HepG2 (cell line): ENCODE measurements around the gene CRYM. TPM values are rescaled to one million over a fixed set of nuclear protein-coding genes. Genes with fewer than 3 reads are reported as not detected.

Source experiments
- ARHGAP35 ChIP-seq: sonication (generic); formaldehyde crosslinking; IDR thresholded peaks from 2 replicates; pipeline ENCODE4 v1.9.0; 2022; ENCODE audit warnings: mild to moderate bottlenecking, inconsistent platforms, moderate library complexity, missing genetic modification reagents, borderline replicate concordance
- FLYWCH1 ChIP-seq: sonication (generic); formaldehyde crosslinking; IDR thresholded peaks from 2 replicates; pipeline ENCODE4 v1.8.1; 2023; ENCODE audit warnings: mild to moderate bottlenecking, missing genetic modification reagents
- GZF1 ChIP-seq: sonication (generic); formaldehyde crosslinking; IDR thresholded peaks from 2 replicates; pipeline ENCODE4 v1.5.1; 2020; ENCODE audit warnings: mild to moderate bottlenecking, missing genetic modification reagents
- HHEX ChIP-seq: IDR thresholded peaks from 2 replicates; pipeline ENCODE4 v1.6.1; 2016; ENCODE audit warnings: control low read depth
- KLF13 ChIP-seq: sonication (generic); formaldehyde crosslinking; IDR thresholded peaks from 2 replicates; pipeline ENCODE4 v1.4.0; 2020; ENCODE audit warnings: mild to moderate bottlenecking, missing genetic modification reagents
- KLF9 ChIP-seq: IDR thresholded peaks from 2 replicates; pipeline ENCODE4 v1.6.1; 2016; ENCODE audit warnings: low read depth
- NFE2L1 ChIP-seq: sonication (generic); formaldehyde crosslinking; IDR thresholded peaks from 2 replicates; pipeline ENCODE4 v1.4.0; 2020; ENCODE audit warnings: missing genetic modification reagents, mild to moderate bottlenecking, borderline replicate concordance
- NONO ChIP-seq, 2 experiments: fragments of 450-650 bp in 1 of 2; sonication (generic) in 1 of 2; formaldehyde crosslinking in 1 of 2; IDR thresholded peaks in 1 of 2; conservative IDR thresholded peaks in 1 of 2; 2 replicates each; pipeline versions ENCODE4 v1.6.1 to v1.8.0; 2017 to 2022; ENCODE audit warnings: mild to moderate bottlenecking in 1 of 2, missing genetic modification reagents in 1 of 2, moderate library complexity in 1 of 2
- RARA ChIP-seq: IDR thresholded peaks from 2 replicates; pipeline ENCODE4 v1.6.1; 2016; ENCODE audit warnings: missing genetic modification reagents, missing compliant biosample characterization
- RFX3 ChIP-seq: IDR thresholded peaks from 2 replicates; pipeline ENCODE4 v1.6.1; 2016; ENCODE audit warnings: missing biosample characterization, missing genetic modification reagents
- SETDB1 ChIP-seq: sonication (generic); formaldehyde crosslinking; IDR thresholded peaks from 2 replicates; pipeline ENCODE4 v1.5.1; 2020; ENCODE audit warnings: missing genetic modification reagents, mild to moderate bottlenecking, borderline replicate concordance
- SMAD1 ChIP-seq: sonication (generic); formaldehyde crosslinking; IDR thresholded peaks from 2 replicates; pipeline ENCODE4 v1.4.0; 2020; ENCODE audit warnings: missing genetic modification reagents, low read depth, mild to moderate bottlenecking, borderline replicate concordance
- THAP11 ChIP-seq: IDR thresholded peaks from 2 replicates; pipeline ENCODE4 v1.6.1; 2016; ENCODE audit warnings: missing biosample characterization, missing genetic modification reagents
- WIZ ChIP-seq: sonication (generic); formaldehyde crosslinking; IDR thresholded peaks from 2 replicates; pipeline ENCODE4 v1.5.1; 2020; ENCODE audit warnings: mild to moderate bottlenecking, missing genetic modification reagents
- YEATS4 ChIP-seq: sonication (generic); formaldehyde crosslinking; IDR thresholded peaks from 2 replicates; pipeline ENCODE4 v1.4.0; 2020; ENCODE audit warnings: missing genetic modification reagents, borderline replicate concordance
- ZKSCAN5 ChIP-seq: sonication (generic); formaldehyde crosslinking; IDR thresholded peaks from 2 replicates; pipeline ENCODE4 v1.5.1; 2020; ENCODE audit warnings: mild to moderate bottlenecking, missing genetic modification reagents
- ZMAT3 ChIP-seq: sonication (generic); formaldehyde crosslinking; conservative IDR thresholded peaks from 2 replicates; pipeline ENCODE4 v1.7.0; 2021; ENCODE audit warnings: missing genetic modification reagents
- ZNF34 ChIP-seq: sonication (generic); formaldehyde crosslinking; IDR thresholded peaks from 2 replicates; pipeline ENCODE4 v1.4.0; 2020; ENCODE audit warnings: mild to moderate bottlenecking, missing genetic modification reagents, borderline replicate concordance
- ZNF451 ChIP-seq: sonication (generic); formaldehyde crosslinking; IDR thresholded peaks from 2 replicates; pipeline ENCODE4 v1.5.0; 2020; ENCODE audit warnings: mild to moderate bottlenecking, missing genetic modification reagents
- ZNF605 ChIP-seq: sonication (generic); formaldehyde crosslinking; IDR thresholded peaks from 2 replicates; pipeline ENCODE4 v1.8.0; 2022; ENCODE audit warnings: mild to moderate bottlenecking, missing genetic modification reagents
- ZNF773 ChIP-seq: sonication (generic); formaldehyde crosslinking; IDR thresholded peaks from 2 replicates; pipeline ENCODE4 v1.4.0; 2020; ENCODE audit warnings: missing genetic modification reagents, borderline replicate concordance
- ZNF788 ChIP-seq: sonication (generic); formaldehyde crosslinking; IDR thresholded peaks from 2 replicates; pipeline ENCODE4 v1.5.0; 2020; ENCODE audit warnings: mild to moderate bottlenecking, missing genetic modification reagents, borderline replicate concordance
- ZNF841 ChIP-seq: sonication (generic); formaldehyde crosslinking; IDR thresholded peaks from 2 replicates; pipeline ENCODE4 v1.8.1; 2023; ENCODE audit warnings: missing genetic modification reagents, borderline replicate concordance
- polyA plus RNA-seq, 8 experiments: library from polyadenylated mRNA; depleted of rRNA in 3 of 8; stranded (reverse) in 7 of 8; unstranded in 1 of 8; fragments of >200 nt; fragmentation: Illumina TruSeq in 4 of 8; extraction: Trizol in 4 of 8; gene quantifications; 2 replicates each; pipeline versions ENCODE4 v1.2.1 to v1.2.3, GENCODE V29; 2011 to 2016; ENCODE audit warnings: low read depth in 4 of 8, missing spikeins in 1 of 8, mixed read lengths in 1 of 8; ENCODE audit not compliant: insufficient read depth in 1 of 8
- total RNA-seq, 5 experiments: library from RNA; depleted of rRNA; stranded (reverse); fragments of >200 nt; fragmentation: Illumina TruSeq; extraction: Trizol; gene quantifications; 2 replicates each; pipeline ENCODE4 v1.2.3, GENCODE V29; 2016; ENCODE audit warnings: low read depth in 1 of 5
- TF ChIP-seq, protein P1 (sequence below): sonication (generic); formaldehyde crosslinking; IDR thresholded peaks from 2 replicates; pipeline ENCODE4 v1.5.0; 2020; ENCODE audit warnings: mild to moderate bottlenecking, missing genetic modification reagents, borderline replicate concordance
- TF ChIP-seq, protein P2 (sequence below), 2 experiments: sonication (generic) in 1 of 2; formaldehyde crosslinking in 1 of 2; IDR thresholded peaks; 2 replicates each; pipeline versions ENCODE4 v1.4.0 to v1.6.1; 2018 to 2020; ENCODE audit warnings: missing genetic modification reagents in 2 of 2, borderline replicate concordance in 1 of 2, low read depth in 1 of 2, mild to moderate bottlenecking in 1 of 2, missing biosample characterization in 1 of 2

CRYM gene
- total and polyA plus RNA-seq, 2 of the 13 experiments (the other 11 are each of a cell fraction or from before 2014, with no cell fraction given) = 1.9 to 2.2 TPM

DNA sequence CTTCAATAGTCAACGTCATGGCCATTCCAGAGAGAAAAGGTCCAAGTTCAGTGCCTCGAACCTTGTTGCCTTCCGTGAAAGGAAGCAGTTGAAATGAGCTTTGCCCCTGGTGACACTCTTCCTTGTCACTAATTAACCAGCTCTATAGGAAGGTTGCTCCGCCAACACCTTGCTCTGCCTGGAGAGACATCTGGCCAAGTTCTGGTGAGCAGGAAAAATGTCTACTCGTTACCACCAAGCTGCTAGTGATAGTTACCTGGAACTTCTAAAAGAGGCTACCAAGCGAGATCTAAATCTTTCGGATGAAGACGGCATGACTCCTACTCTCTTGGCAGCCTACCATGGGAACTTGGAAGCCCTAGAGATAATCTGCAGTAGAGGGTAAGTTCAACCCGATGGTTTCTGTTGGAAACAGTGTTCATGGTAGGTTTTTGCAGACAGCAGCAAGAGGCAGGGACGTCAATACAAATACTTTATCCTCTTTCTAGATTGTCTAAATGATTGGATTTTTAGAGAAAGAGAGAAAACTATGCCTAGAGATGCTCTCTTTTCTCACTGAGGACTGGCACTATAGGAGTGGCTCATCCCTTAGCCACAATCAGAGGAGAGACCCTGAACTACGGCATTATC lies 44.5 kb downstream of the CRYM start, which contains the start of gene ANKS4B (continued):
- TF ChIP-seq RARA (CRISPR knock-in tag) (peak; percentile 100), ZKSCAN5 (no peak), SMAD1 (no peak), WIZ (CRISPR knock-in tag) (0 out of 2 replicates have a peak, but pooled peaks have one; percentile 40), KLF13 (CRISPR knock-in tag) (no peak), THAP11 (CRISPR knock-in tag) (peak; percentile 79), SETDB1 (CRISPR knock-in tag) (no peak), NONO (IDR thresholded peaks at IDR 0.05) (no peak), NONO (CRISPR knock-in tag; conservative IDR thresholded peaks at IDR 0.05) (peak; percentile 63; the same call in 1 of the 2 replicates), GZF1 (CRISPR knock-in tag) (peak; percentile 83; the same call in 1 of the 2 replicates), RFX3 (CRISPR knock-in tag) (0 out of 2 replicates have a peak, but pooled peaks have one; percentile 16), FLYWCH1 (CRISPR knock-in tag) (no peak), NFE2L1 (no peak), ZNF773 (no peak), KLF9 (CRISPR knock-in tag) (no peak), HHEX (CRISPR knock-in tag) (0 out of 2 replicates have a peak, but pooled peaks have one; percentile 58), ZNF605 (peak; percentile 90), ZNF34 (CRISPR knock-in tag) (0 out of 2 replicates have a peak, but pooled peaks have one; percentile 77), ZMAT3 (CRISPR knock-in tag) (peak; percentile 66; the same call in 1 of the 2 replicates), ZNF841 (no peak), ZNF451 (CRISPR knock-in tag) (no peak), YEATS4 (CRISPR knock-in tag) (peak; percentile 86), ARHGAP35 (CRISPR knock-in tag) (no peak), ZNF788 (CRISPR knock-in tag) (peak; percentile 85; the same call in 1 of the 2 replicates)
- TF ChIP-seq, protein P1, sequence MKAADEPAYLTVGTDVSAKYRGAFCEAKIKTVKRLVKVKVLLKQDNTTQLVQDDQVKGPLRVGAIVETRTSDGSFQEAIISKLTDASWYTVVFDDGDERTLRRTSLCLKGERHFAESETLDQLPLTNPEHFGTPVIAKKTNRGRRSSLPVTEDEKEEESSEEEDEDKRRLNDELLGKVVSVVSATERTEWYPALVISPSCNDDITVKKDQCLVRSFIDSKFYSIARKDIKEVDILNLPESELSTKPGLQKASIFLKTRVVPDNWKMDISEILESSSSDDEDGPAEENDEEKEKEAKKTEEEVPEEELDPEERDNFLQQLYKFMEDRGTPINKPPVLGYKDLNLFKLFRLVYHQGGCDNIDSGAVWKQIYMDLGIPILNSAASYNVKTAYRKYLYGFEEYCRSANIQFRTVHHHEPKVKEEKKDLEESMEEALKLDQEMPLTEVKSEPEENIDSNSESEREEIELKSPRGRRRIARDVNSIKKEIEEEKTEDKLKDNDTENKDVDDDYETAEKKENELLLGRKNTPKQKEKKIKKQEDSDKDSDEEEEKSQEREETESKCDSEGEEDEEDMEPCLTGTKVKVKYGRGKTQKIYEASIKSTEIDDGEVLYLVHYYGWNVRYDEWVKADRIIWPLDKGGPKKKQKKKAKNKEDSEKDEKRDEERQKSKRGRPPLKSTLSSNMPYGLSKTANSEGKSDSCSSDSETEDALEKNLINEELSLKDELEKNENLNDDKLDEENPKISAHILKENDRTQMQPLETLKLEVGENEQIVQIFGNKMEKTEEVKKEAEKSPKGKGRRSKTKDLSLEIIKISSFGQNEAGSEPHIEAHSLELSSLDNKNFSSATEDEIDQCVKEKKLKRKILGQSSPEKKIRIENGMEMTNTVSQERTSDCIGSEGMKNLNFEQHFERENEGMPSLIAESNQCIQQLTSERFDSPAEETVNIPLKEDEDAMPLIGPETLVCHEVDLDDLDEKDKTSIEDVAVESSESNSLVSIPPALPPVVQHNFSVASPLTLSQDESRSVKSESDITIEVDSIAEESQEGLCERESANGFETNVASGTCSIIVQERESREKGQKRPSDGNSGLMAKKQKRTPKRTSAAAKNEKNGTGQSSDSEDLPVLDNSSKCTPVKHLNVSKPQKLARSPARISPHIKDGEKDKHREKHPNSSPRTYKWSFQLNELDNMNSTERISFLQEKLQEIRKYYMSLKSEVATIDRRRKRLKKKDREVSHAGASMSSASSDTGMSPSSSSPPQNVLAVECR (CRISPR knock-in tag) = peak; percentile 74; the same call in 1 of the 2 replicates
- TF ChIP-seq, protein P2, sequence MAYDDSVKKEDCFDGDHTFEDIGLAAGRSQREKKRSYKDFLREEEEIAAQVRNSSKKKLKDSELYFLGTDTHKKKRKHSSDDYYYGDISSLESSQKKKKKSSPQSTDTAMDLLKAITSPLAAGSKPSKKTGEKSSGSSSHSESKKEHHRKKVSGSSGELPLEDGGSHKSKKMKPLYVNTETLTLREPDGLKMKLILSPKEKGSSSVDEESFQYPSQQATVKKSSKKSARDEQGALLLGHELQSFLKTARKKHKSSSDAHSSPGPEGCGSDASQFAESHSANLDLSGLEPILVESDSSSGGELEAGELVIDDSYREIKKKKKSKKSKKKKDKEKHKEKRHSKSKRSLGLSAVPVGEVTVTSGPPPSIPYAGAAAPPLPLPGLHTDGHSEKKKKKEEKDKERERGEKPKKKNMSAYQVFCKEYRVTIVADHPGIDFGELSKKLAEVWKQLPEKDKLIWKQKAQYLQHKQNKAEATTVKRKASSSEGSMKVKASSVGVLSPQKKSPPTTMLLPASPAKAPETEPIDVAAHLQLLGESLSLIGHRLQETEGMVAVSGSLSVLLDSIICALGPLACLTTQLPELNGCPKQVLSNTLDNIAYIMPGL (CRISPR knock-in tag; IDR thresholded peaks at IDR 0.05; ENCODE audit: borderline replicate concordance in 1 of 2, low read depth in 1 of 2) = peak; percentile 66 to 79
